Mucosa of descending colon (tissue), 3 donors: ENCODE measurements around the gene GALNT7. TPM values are rescaled to one million over a fixed set of nuclear protein-coding genes. Genes with fewer than 3 reads are reported as not detected.

Experiments used
- ATAC-seq: fragments of 200-7000 bp; cut with Tn5 transposase; one replicate; pipeline ENCODE4 v1.9.1; 2020; ENCODE audit warnings: mild to moderate bottlenecking, moderate library complexity
- DNase-seq, 3 donors: peaks; one replicate each; pipeline ENCODE4 v3.0.0-alpha.2; 2020
- H3K36me3 ChIP-seq: fragments of 200-600 bp; one replicate; pipeline ENCODE4 v1.8.0; 2021; ENCODE audit warnings: low read depth, mild to moderate bottlenecking
- H3K4me1 ChIP-seq: fragments of 200-600 bp; one replicate; pipeline ENCODE4 v1.8.0; 2021; ENCODE audit warnings: low read depth, mild to moderate bottlenecking
- H3K4me3 ChIP-seq: fragments of 200-600 bp; one replicate; pipeline ENCODE4 v1.8.0; 2021; ENCODE audit warnings: mild to moderate bottlenecking
- H3K9me3 ChIP-seq: fragments of 200-600 bp; one replicate; pipeline ENCODE4 v1.8.0; 2021; ENCODE audit warnings: mild to moderate bottlenecking
- CTCF ChIP-seq: fragments of 200-600 bp; IDR thresholded peaks from one replicate; pipeline ENCODE4 v1.8.0; 2022; ENCODE audit warnings: antibody characterized with exemption, mild to moderate bottlenecking
- intact Hi-C, 2 donors: fragments of 100-400 bp; cut with DNase I in 1 of 2; cut with micrococcal nuclease in 1 of 2; formaldehyde crosslinking; loops; one replicate each; pipeline versions ENCODE4 v1.11.0 to v1.11.1; 2022; cut with DNase I, micrococcal nuclease
- total RNA-seq, 3 donors: library from RNA; stranded (reverse); fragmentation: NEBNext Ultra II Directional in 2 of 3; extraction: Animal tissue kit (Norgen Biotek cat#: 25700) in 2 of 3; gene quantifications; one replicate each; pipeline versions ENCODE4 v1.2.1 to v1.2.4, GENCODE V29; 2021 to 2023
- donor health status: DM: no; HTN: no; CAD: no; lungs with moderate emphysema.
- donor health status: DM: no; HTN: no; CAD: no.
- donor health status: DM: no; HTN: yes; CAD: no.

Gene GALNT7
- total RNA-seq, 3 donors from 2014 or later: 61.4 to 141 (median 109) TPM

GRCh38 chr4:173288296-173288695, 119.7 kb downstream of the GALNT7 start:
- no peak for TF ChIP-seq CTCF
- Histone ChIP-seq H3K4me1 (peaks cover 2% of the 10 kb centered on the region), H3K36me3 (no peaks in the 10 kb centered on the region), H3K4me3 (no peak overlapping the region), H3K9me3 (peaks cover 43% of the 10 kb centered on the region)
- intact Hi-C loops: no loop called here
- DNase-seq: peak in 1 of 3 donors; percentile 87
- ATAC-seq: peak; percentile 56

- Histone ChIP-seq H3K9me3 (peaks cover 39% of the 10 kb centered on the region), H3K4me3 (no peak overlapping the region), H3K36me3 (no peaks in the 10 kb centered on the region), H3K4me1 (peaks cover 2% of the 10 kb centered on the region)
- no peak for DNase-seq
- TF ChIP-seq CTCF: no peak
- intact Hi-C loops: no loop called here
- ATAC-seq: no peak
These were observed 120.2 kb downstream of the GALNT7 start for GRCh38 chr4:173288698-173289352.

- intact Hi-C loops: no loop called here
- peak; percentile 19 for ATAC-seq
- Histone ChIP-seq H3K4me3 (no peak overlapping the region), H3K9me3 (peaks cover 33% of the 10 kb centered on the region), H3K36me3 (no peaks in the 10 kb centered on the region), H3K4me1 (peaks cover 2% of the 10 kb centered on the region)
- no peak for DNase-seq
- no peak for TF ChIP-seq CTCF
These were observed 120.7 kb downstream of the GALNT7 start for GRCh38 chr4:173289353-173289727.

GRCh38 chr4:173291899-173292298, 123.3 kb downstream of the GALNT7 start:
- no peak for TF ChIP-seq CTCF
- H3K4me3 ChIP-seq: no peak overlapping the region
- ATAC-seq: no peak
- H3K4me1 ChIP-seq: peaks cover 2% of the 10 kb centered on the region
- intact Hi-C loops: no loop called here
- peaks cover 9% of the 10 kb centered on the region for H3K9me3 ChIP-seq
- DNase-seq: no peak
- H3K36me3 ChIP-seq: no peaks in the 10 kb centered on the region

- Histone ChIP-seq H3K36me3 (no peaks in the 10 kb centered on the region), H3K9me3 (no peaks in the 10 kb centered on the region), H3K4me1 (peaks cover 2% of the 10 kb centered on the region), H3K4me3 (no peak overlapping the region)
- no peak for DNase-seq
- intact Hi-C loops: no loop called here
- ATAC-seq: no peak
- TF ChIP-seq CTCF: no peak
These were observed 125.1 kb downstream of the GALNT7 start for GRCh38 chr4:173293663-173294062.

GRCh38 chr4:173294444-173294843, 125.8 kb downstream of the GALNT7 start:
- H3K4me3 ChIP-seq: no peak overlapping the region
- H3K9me3 ChIP-seq: no peaks in the 10 kb centered on the region
- no peak for TF ChIP-seq CTCF
- intact Hi-C loops: no loop called here
- peaks cover 2% of the 10 kb centered on the region for H3K4me1 ChIP-seq
- no peak for DNase-seq
- H3K36me3 ChIP-seq: no peaks in the 10 kb centered on the region
- ATAC-seq: no peak
